Transverse colon (tissue), 4 donors: Measurements from ENCODE around the gene SOBP.

Experiments
- CTCF ChIP-seq, 5 experiments: fragments of 200-600 bp in 3 of 5; fragments of 450-650 bp in 2 of 5; sonication (generic) in 3 of 5; IDR thresholded peaks; 1 replicate in 2 of 5; 2 replicates in 3 of 5; pipeline ENCODE4 v1.5.1; 2016 to 2017; ENCODE audit warnings: antibody characterized with exemption in 5 of 5, inconsistent platforms in 3 of 5, mild to moderate bottlenecking in 2 of 5, moderate library complexity in 1 of 5
- POLR2AphosphoS5 ChIP-seq, 3 donors: sonication (generic); formaldehyde crosslinking; IDR thresholded peaks; one replicate each; pipeline ENCODE4 v1.6.1; 2016; ENCODE audit warnings: antibody characterized with exemption in 3 of 3

- no peak for TF ChIP-seq POLR2AphosphoS5 (IDR thresholded peaks at IDR 0.05)
- TF ChIP-seq CTCF (IDR thresholded peaks at IDR 0.05): no peak
Observed at GRCh38 chr6:107488875-107489635, 862 bp upstream of the SOBP start.
